ENCODE data around the gene PCNX4. TPM values are rescaled to one million over a fixed set of nuclear protein-coding genes. Genes with fewer than 3 reads are reported as not detected.

Gene PCNX4
- total RNA-seq, 3 donors from 2014 or later (not counting 1 experiment from before 2014, with no cell fraction given): 51.7 to 78.3 (median 58.3) TPM

DNA sequence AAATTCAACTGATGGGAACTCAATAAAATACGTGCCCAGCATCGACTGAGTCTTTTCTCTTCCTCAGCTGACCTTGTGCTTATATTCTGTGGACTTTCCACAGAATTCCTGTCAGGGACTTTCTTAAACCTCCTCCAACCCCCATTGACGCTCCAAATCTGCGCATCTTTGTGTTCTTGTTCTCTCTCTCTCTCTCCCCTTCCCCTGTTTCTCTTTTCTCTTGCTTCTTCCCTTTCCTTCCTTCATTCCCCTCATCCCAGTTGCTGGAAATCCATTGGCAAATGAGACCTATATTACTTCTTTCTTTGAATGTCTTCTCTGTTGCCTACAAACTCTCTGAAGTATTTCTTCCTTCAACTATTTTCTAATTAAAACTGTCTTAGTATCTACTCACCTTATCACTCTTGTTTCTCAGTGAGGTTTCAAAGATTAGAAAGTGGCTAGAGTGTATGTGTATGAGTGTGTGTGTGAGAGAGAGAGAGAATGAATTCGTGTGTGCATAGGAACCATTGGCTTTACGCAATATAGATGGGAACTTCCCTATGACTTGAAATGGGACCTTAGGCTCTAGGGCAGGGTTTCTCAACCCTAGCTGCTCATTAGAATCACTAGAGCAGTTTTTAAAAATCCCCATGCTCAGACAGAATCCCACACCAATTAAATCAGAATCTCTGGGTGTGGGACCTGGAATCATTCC is 115.3 kb downstream of the PCNX4 start:
- H3K4me3 ChIP-seq (ENCODE audit: low read length): no peak overlapping the region
- H3K9me3 Mint-ChIP-seq: no peaks in the 10 kb centered on the region
- H3K36me3 Mint-ChIP-seq: no peaks in the 10 kb centered on the region
- TF ChIP-seq, protein P1, sequence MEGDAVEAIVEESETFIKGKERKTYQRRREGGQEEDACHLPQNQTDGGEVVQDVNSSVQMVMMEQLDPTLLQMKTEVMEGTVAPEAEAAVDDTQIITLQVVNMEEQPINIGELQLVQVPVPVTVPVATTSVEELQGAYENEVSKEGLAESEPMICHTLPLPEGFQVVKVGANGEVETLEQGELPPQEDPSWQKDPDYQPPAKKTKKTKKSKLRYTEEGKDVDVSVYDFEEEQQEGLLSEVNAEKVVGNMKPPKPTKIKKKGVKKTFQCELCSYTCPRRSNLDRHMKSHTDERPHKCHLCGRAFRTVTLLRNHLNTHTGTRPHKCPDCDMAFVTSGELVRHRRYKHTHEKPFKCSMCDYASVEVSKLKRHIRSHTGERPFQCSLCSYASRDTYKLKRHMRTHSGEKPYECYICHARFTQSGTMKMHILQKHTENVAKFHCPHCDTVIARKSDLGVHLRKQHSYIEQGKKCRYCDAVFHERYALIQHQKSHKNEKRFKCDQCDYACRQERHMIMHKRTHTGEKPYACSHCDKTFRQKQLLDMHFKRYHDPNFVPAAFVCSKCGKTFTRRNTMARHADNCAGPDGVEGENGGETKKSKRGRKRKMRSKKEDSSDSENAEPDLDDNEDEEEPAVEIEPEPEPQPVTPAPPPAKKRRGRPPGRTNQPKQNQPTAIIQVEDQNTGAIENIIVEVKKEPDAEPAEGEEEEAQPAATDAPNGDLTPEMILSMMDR (IDR thresholded peaks at IDR 0.05): no peak
- DNase-seq: no peak
- H3K9me3 ChIP-seq (ENCODE audit: control insufficient read depth, insufficient read depth, low read length): no peaks in the 10 kb centered on the region
- intact Hi-C loops (cut with micrococcal nuclease): no loop called here
- WGBS (ENCODE audit: insufficient coverage): 77% methylated on average over 6 of the region's 6 CpGs
- no peaks in the 10 kb centered on the region for H3K4me1 ChIP-seq (ENCODE audit: control insufficient read depth, insufficient read depth, low read length)
- no peaks in the 10 kb centered on the region for H3K4me1 Mint-ChIP-seq
- H3K27me3 ChIP-seq (ENCODE audit: control insufficient read depth, insufficient read depth, low read length): no peaks in the 10 kb centered on the region
- ATAC-seq: no peak
- no peak overlapping the region for H3K27ac ChIP-seq (ENCODE audit: low read length)
- no peaks in the 10 kb centered on the region for H3K36me3 ChIP-seq (ENCODE audit: control insufficient read depth, insufficient read depth, low read length)
- H3K4me3 Mint-ChIP-seq: no peak overlapping the region
- no peak overlapping the region for H3K27ac Mint-ChIP-seq
- peaks cover 34 to 49% of the 10 kb centered on the region in 2 donors for H3K27me3 Mint-ChIP-seq (ENCODE audit: low read depth in 2 of 2)

DNA sequence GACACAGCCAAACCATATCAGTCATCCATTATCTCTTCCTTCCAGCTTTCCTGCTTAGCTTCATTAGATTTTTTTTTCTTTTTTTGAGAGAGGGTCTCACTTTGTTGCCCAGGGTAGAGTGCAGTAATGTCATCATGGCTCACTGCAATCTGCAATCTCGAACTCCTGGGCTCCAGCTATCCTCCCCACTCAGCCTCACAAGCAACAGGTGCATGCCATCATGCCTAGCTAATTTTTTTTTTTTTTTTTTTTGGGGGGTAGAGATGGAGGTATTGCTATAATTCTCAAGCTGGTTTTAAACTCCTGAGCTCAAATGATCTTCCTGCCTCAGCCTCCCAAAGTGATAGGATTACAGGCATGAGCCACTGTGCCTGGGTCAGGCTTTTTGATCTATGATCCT is 119.0 kb downstream of the PCNX4 start:
- no peaks in the 10 kb centered on the region for H3K36me3 ChIP-seq (ENCODE audit: control insufficient read depth, insufficient read depth, low read length)
- Mint-ChIP-seq H3K27me3 (ENCODE audit: low read depth in 2 of 2) (peaks cover 18 to 41% of the 10 kb centered on the region in 2 donors), H3K27ac (no peak overlapping the region), H3K9me3 (no peaks in the 10 kb centered on the region), H3K4me3 (no peak overlapping the region), H3K36me3 (no peaks in the 10 kb centered on the region), H3K4me1 (no peaks in the 10 kb centered on the region)
- no peak for ATAC-seq
- no peak for DNase-seq
- no peaks in the 10 kb centered on the region for H3K27me3 ChIP-seq (ENCODE audit: control insufficient read depth, insufficient read depth, low read length)
- no CpG with 5 or more reads among the region's 1 CpG for WGBS (ENCODE audit: insufficient coverage)
- TF ChIP-seq, protein P1 (IDR thresholded peaks at IDR 0.05): no peak
- no peaks in the 10 kb centered on the region for H3K4me1 ChIP-seq (ENCODE audit: control insufficient read depth, insufficient read depth, low read length)
- no peak overlapping the region for H3K4me3 ChIP-seq (ENCODE audit: low read length)
- intact Hi-C loops (cut with micrococcal nuclease): no loop called here
- no peaks in the 10 kb centered on the region for H3K9me3 ChIP-seq (ENCODE audit: control insufficient read depth, insufficient read depth, low read length)
- H3K27ac ChIP-seq (ENCODE audit: low read length): no peak overlapping the region

DNA sequence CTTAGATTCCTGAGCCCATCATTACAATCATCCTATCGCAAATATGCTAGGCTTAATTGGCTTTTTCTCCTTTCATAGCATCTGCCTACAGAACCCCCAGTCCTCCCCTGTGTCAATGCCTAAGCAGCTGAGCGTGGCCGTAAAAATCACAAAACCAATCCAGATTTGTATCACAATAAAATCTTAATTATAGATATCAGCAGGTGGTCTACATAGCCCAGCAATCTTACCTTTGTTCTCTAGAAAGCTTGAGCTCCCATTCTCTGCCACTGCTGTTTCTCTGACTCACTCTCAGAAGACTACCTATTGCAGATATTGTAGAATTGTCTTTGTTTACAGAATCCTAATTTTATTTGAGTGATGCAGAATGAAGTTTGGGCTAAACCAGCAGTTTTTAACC is 119.4 kb downstream of the PCNX4 start:
- WGBS (ENCODE audit: insufficient coverage): 95% methylated on average over 3 of the region's 3 CpGs
- H3K4me3 ChIP-seq (ENCODE audit: low read length): no peak overlapping the region
- H3K36me3 Mint-ChIP-seq: no peaks in the 10 kb centered on the region
- no peaks in the 10 kb centered on the region for H3K36me3 ChIP-seq (ENCODE audit: control insufficient read depth, insufficient read depth, low read length)
- H3K27me3 Mint-ChIP-seq (ENCODE audit: low read depth in 2 of 2): peaks cover 16 to 36% of the 10 kb centered on the region in 2 donors
- intact Hi-C loops (cut with micrococcal nuclease): no loop called here
- H3K4me1 Mint-ChIP-seq: no peaks in the 10 kb centered on the region
- H3K9me3 ChIP-seq (ENCODE audit: control insufficient read depth, insufficient read depth, low read length): no peaks in the 10 kb centered on the region
- TF ChIP-seq, protein P1 (IDR thresholded peaks at IDR 0.05): no peak
- H3K27me3 ChIP-seq (ENCODE audit: control insufficient read depth, insufficient read depth, low read length): no peaks in the 10 kb centered on the region
- no peaks in the 10 kb centered on the region for H3K9me3 Mint-ChIP-seq
- no peak overlapping the region for H3K27ac ChIP-seq (ENCODE audit: low read length)
- H3K4me3 Mint-ChIP-seq: no peak overlapping the region
- no peaks in the 10 kb centered on the region for H3K4me1 ChIP-seq (ENCODE audit: control insufficient read depth, insufficient read depth, low read length)
- ATAC-seq (no peak), DNase-seq (no peak)
- no peak overlapping the region for H3K27ac Mint-ChIP-seq
